ENCODE measurements around the gene MSTO1. TPM values are rescaled to one million over a fixed set of nuclear protein-coding genes. Genes with fewer than 3 reads are reported as not detected.

Gene MSTO1
- polyA plus RNA-seq, 2 of the 4 experiments (the other 2 are of a cell fraction) = 28.3 to 43.5 TPM

Small RNA genes within 50 kb of the gene (small RNA-seq; reads per million reads assigned to genes)
- gene AL353807.4 = 0 reads per million in 6 experiments

Other genes starting within 250 kb of the MSTO1 start
- gene ASH1L, start 47.4 kb upstream of the MSTO1 start, polyA plus RNA-seq (2011; rRNA removed) = 32.8 and 32.9 TPM in 2 replicates
- gene ASH1L, start 47.4 kb upstream of the MSTO1 start, polyA plus RNA-seq (2017; fragmentation: RNase III; extraction: RNeasy Plus Mini Kit Qiagen cat#74134 plus additional on column Dnase treatment) = 9.0 to 10.9 TPM (median 10.0 TPM) in 3 replicates
- gene YY1AP1, start 78.6 kb downstream of the MSTO1 start, polyA plus RNA-seq (2011; rRNA removed) = 83.5 and 91.5 TPM in 2 replicates
- 33.5 to 34.2 TPM (median 33.8 TPM) in 3 replicates for gene YY1AP1, start 78.6 kb downstream of the MSTO1 start, polyA plus RNA-seq (2017; fragmentation: RNase III; extraction: RNeasy Plus Mini Kit Qiagen cat#74134 plus additional on column Dnase treatment)
- gene DAP3, start 78.9 kb downstream of the MSTO1 start, polyA plus RNA-seq (2011; rRNA removed) = 171 and 182 TPM in 2 replicates
- gene DAP3, start 78.9 kb downstream of the MSTO1 start, polyA plus RNA-seq (2017; fragmentation: RNase III; extraction: RNeasy Plus Mini Kit Qiagen cat#74134 plus additional on column Dnase treatment) = 94.8 to 102 TPM (median 96.3 TPM) in 3 replicates
- gene GON4L, start 247.0 kb downstream of the MSTO1 start, polyA plus RNA-seq (2011; rRNA removed) = 23.1 and 28.1 TPM in 2 replicates
- 15.1 to 15.7 TPM (median 15.3 TPM) in 3 replicates for gene GON4L, start 247.0 kb downstream of the MSTO1 start, polyA plus RNA-seq (2017; fragmentation: RNase III; extraction: RNeasy Plus Mini Kit Qiagen cat#74134 plus additional on column Dnase treatment)
- 2.5 and 2.6 TPM in 2 replicates for gene SYT11, start 249.3 kb downstream of the MSTO1 start, polyA plus RNA-seq (2011; rRNA removed)
- 1.9 to 3.0 TPM (median 2.8 TPM) in 3 replicates for gene SYT11, start 249.3 kb downstream of the MSTO1 start, polyA plus RNA-seq (2017; fragmentation: RNase III; extraction: RNeasy Plus Mini Kit Qiagen cat#74134 plus additional on column Dnase treatment)